Measurements from ENCODE around the gene SAP30BP.

Gene SAP30BP

DNA sequence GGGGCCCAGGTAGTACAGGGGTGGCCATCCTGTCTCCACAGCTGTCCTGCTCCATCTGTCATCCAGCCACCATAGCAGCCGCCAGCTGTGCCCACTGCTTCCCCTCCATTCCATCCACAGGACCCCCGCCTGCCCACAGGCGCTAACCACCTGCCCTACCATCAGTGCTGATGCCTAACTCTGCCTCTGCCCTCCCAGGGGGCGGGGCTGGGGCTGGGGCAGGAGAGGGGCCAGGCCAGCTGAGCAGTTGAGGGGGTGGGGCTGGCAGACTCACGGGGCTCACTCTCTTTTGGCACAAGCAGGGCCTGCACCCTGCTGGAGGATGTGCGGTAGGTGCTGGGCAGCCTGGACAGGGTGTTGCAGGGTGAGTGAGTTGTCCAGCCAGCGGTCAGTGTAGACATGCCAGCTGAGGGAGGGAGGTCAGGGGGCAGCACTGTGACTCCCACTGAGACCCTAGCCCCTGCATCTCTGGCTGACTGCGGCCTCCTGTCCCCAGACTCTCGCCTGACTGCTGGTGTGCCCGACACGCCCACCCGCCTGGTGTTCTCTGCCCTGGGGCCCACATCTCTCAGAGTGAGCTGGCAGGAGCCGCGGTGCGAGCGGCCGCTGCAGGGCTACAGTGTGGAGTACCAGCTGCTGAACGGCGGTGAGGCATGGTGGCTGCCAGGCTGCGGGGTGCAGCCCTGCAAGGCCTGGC lies 88.2 kb downstream of the SAP30BP start:
- DNase-seq (ENCODE audit: extremely low spot score), result no peak
- ChIA-PET POLR2A (interaction anchor here (1.3 to 1.5 kb wide), 2 partner anchors 9 to 25 kb away, joined by 4 read pairs; no protein-coding TSS in a partner anchor), CTCF (interaction anchor here (1.0 kb wide), 2 partner anchors 7 to 71 kb away, joined by 3 read pairs; no protein-coding TSS in a partner anchor)
- TF ChIP-seq FOXM1 (IDR thresholded peaks at IDR 0.05; ENCODE audit: borderline replicate concordance) (no peak), LEF1 (IDR thresholded peaks at IDR 0.05; ENCODE audit: borderline replicate concordance) (no peak), HDGF (IDR thresholded peaks at IDR 0.05; ENCODE audit: borderline replicate concordance) (no peak), ELF4 (IDR thresholded peaks at IDR 0.05) (no peak), ARNT (IDR thresholded peaks at IDR 0.05) (no peak), L3MBTL2 (conservative IDR thresholded peaks at IDR 0.05) (no peak), SP1 (IDR thresholded peaks at IDR 0.05) (no peak), NFRKB (IDR thresholded peaks at IDR 0.05) (no peak), SUZ12 (IDR thresholded peaks at IDR 0.05) (no peak), TARDBP (IDR thresholded peaks at IDR 0.05) (no peak)

DNA sequence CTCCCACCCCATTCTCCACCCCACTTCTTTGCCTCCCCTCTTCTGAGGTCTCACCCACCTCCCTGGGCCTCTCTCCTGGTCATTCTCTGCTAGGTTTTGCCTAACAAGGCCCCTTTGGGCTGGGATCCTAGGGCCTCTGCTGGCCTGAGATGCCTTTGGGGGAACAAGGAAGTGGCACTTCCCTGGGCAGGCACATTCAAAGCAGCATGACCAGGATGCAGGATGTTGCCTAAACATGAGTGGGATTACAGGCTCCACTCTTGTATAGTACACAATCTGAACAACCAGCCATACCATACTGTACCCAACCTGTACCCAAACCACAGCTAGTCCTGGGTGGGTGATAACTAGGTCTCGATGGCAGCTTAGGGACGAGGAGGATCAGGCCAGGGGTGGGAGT lies 88.9 kb downstream of the SAP30BP start:
- CTCF ChIA-PET, result interaction anchor here (0.7 to 1.0 kb wide), 3 partner anchors 8 to 123 kb away, joined by 3 read pairs; partner anchors contain the start of gene SMIM5
- POLR2A ChIA-PET, result interaction anchor here (1.3 to 1.5 kb wide), 2 partner anchors 8 to 24 kb away, joined by 4 read pairs; no protein-coding TSS in a partner anchor
- TF ChIP-seq ELF4 (IDR thresholded peaks at IDR 0.05) (no peak), SP1 (IDR thresholded peaks at IDR 0.05) (no peak), FOXK2 (IDR thresholded peaks at IDR 0.05) (no peak), HDGF (IDR thresholded peaks at IDR 0.05; ENCODE audit: borderline replicate concordance) (no peak), FOXA1 (IDR thresholded peaks at IDR 0.05) (no peak), CTBP1 (IDR thresholded peaks at IDR 0.05; ENCODE audit: borderline replicate concordance) (no peak), BHLHE40 (IDR thresholded peaks at IDR 0.05; ENCODE audit: borderline replicate concordance) (no peak), LEF1 (IDR thresholded peaks at IDR 0.05; ENCODE audit: borderline replicate concordance) (no peak), SUZ12 (IDR thresholded peaks at IDR 0.05) (no peak), NFRKB (IDR thresholded peaks at IDR 0.05) (no peak), ZNF384 (IDR thresholded peaks at IDR 0.05) (no peak), FOXM1 (IDR thresholded peaks at IDR 0.05; ENCODE audit: borderline replicate concordance) (no peak), ARNT (IDR thresholded peaks at IDR 0.05) (no peak), TARDBP (IDR thresholded peaks at IDR 0.05) (no peak)
- TF ChIP-seq, protein P1, sequence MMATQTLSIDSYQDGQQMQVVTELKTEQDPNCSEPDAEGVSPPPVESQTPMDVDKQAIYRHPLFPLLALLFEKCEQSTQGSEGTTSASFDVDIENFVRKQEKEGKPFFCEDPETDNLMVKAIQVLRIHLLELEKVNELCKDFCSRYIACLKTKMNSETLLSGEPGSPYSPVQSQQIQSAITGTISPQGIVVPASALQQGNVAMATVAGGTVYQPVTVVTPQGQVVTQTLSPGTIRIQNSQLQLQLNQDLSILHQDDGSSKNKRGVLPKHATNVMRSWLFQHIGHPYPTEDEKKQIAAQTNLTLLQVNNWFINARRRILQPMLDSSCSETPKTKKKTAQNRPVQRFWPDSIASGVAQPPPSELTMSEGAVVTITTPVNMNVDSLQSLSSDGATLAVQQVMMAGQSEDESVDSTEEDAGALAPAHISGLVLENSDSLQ (IDR thresholded peaks at IDR 0.05), result no peak
- DNase-seq (ENCODE audit: extremely low spot score), result no peak

DNA sequence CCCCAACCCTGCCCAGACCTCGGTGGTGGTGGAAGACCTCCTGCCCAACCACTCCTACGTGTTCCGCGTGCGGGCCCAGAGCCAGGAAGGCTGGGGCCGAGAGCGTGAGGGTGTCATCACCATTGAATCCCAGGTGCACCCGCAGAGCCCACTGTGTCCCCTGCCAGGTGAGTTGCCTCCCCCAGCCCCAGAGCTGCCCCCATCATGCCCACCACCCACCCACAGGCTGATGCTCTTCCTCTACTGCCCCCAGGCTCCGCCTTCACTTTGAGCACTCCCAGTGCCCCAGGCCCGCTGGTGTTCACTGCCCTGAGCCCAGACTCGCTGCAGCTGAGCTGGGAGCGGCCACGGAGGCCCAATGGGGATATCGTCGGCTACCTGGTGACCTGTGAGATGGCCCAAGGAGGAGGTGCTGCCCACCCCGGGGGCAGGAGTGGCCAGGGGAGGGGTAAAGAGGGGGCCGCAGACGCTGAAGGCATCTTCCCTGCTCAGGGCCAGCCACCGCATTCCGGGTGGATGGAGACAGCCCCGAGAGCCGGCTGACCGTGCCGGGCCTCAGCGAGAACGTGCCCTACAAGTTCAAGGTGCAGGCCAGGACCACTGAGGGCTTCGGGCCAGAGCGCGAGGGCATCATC lies 89.4 kb downstream of the SAP30BP start:
- TF ChIP-seq ELF4 (IDR thresholded peaks at IDR 0.05) (no peak), TARDBP (IDR thresholded peaks at IDR 0.05) (no peak)
- TF ChIP-seq, protein P1 (IDR thresholded peaks at IDR 0.05), result no peak
- ChIA-PET POLR2A (no interaction called here), CTCF (interaction anchor here (0.7 to 1.0 kb wide), 3 partner anchors 9 to 124 kb away, joined by 3 read pairs; partner anchors contain the start of gene SMIM5)
- DNase-seq (ENCODE audit: extremely low spot score), result no peak

DNA sequence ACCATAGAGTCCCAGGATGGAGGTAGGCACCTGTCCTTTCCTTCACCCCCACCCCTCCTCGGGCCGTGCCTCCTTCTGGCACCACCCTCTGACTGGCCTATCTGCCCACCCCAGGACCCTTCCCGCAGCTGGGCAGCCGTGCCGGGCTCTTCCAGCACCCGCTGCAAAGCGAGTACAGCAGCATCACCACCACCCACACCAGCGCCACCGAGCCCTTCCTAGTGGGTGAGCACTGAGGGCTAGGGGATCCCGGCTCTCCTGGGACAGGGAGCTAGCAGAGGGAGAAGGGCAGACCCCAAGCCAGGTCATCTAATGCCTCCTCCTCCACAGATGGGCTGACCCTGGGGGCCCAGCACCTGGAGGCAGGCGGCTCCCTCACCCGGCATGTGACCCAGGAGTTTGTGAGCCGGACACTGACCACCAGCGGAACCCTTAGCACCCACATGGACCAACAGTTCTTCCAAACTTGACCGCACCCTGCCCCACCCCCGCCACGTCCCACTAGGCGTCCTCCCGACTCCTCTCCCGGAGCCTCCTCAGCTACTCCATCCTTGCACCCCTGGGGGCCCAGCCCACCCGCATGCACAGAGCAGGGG lies 90.0 kb downstream of the SAP30BP start:
- TF ChIP-seq ARNT (IDR thresholded peaks at IDR 0.05), result no peak
- no peak for TF ChIP-seq CTBP1 (IDR thresholded peaks at IDR 0.05; ENCODE audit: borderline replicate concordance)
- no peak for TF ChIP-seq SUZ12 (IDR thresholded peaks at IDR 0.05)
- no peak for TF ChIP-seq FOXM1 (IDR thresholded peaks at IDR 0.05; ENCODE audit: borderline replicate concordance)
- TF ChIP-seq FOXK2 (IDR thresholded peaks at IDR 0.05), result no peak
- no peak for TF ChIP-seq L3MBTL2 (conservative IDR thresholded peaks at IDR 0.05)
- TF ChIP-seq TARDBP (IDR thresholded peaks at IDR 0.05), result no peak
- TF ChIP-seq BHLHE40 (IDR thresholded peaks at IDR 0.05; ENCODE audit: borderline replicate concordance), result no peak
- TF ChIP-seq, protein P1 (IDR thresholded peaks at IDR 0.05), result no peak
- no peak for TF ChIP-seq NFRKB (IDR thresholded peaks at IDR 0.05)
- no peak for TF ChIP-seq SP1 (IDR thresholded peaks at IDR 0.05)
- TF ChIP-seq ZNF384 (IDR thresholded peaks at IDR 0.05), result no peak
- no peak for TF ChIP-seq HDGF (IDR thresholded peaks at IDR 0.05; ENCODE audit: borderline replicate concordance)
- no peak for TF ChIP-seq ELF4 (IDR thresholded peaks at IDR 0.05)
- no peak for TF ChIP-seq FOXA1 (IDR thresholded peaks at IDR 0.05)
- TF ChIP-seq LEF1 (IDR thresholded peaks at IDR 0.05; ENCODE audit: borderline replicate concordance), result no peak
- no peak for DNase-seq (ENCODE audit: extremely low spot score)
- ChIA-PET CTCF (no interaction called here), POLR2A (no interaction called here)
